Gastrocnemius medialis (tissue), 4 donors: ENCODE results near the gene SLC6A19.

Experiments
- POLR2A ChIP-seq, 2 donors: fragments of 450-650 bp; IDR thresholded peaks; one replicate each; pipeline ENCODE4 v1.6.1; 2017; ENCODE audit warnings: antibody characterized with exemption in 2 of 2, mild to moderate bottlenecking in 2 of 2, moderate library complexity in 2 of 2
- TF ChIP-seq, protein P1 (sequence below), 5 experiments: fragments of 450-650 bp in 3 of 5; fragments of 200-600 bp in 2 of 5; sonication (generic) in 2 of 5; IDR thresholded peaks in 4 of 5; conservative IDR thresholded peaks in 1 of 5; 1 replicate in 4 of 5; 2 replicates in 1 of 5; pipeline ENCODE4 v1.5.1; 2016 to 2019; ENCODE audit warnings: antibody characterized with exemption in 5 of 5, mild to moderate bottlenecking in 3 of 5, moderate library complexity in 3 of 5

DNA sequence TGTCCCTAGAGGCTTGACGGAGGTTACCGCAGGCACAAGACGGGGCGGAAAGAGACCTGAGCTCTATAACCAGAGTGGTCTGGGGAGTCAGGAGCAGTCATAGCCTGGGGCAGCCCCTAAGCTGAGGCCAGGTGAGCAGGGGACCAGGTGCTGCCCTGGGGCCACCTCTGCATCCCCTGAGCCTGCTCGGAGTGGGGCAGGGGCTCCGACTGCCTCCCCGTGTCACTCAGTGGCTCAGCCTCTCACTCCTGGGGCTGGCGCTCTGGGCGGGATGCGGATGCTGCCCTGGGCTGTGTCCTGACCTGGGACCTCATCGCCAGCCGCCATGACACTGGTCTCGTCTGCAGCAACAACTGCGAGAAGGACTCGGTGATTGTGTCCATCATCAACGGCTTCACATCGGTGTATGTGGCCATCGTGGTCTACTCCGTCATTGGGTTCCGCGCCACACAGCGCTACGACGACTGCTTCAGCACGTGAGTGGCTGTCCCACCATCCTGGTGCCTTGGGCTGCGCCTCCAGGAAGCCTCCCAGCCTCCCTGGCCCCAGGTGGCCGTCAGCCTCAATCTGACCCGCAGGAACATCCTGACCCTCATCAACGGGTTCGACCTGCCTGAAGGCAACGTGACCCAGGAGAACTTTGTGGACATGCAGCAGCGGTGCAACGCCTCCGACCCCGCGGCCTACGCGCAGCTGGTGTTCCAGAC, 15.0 kb downstream of the SLC6A19 start:
- TF ChIP-seq POLR2A (IDR thresholded peaks at IDR 0.05) = no peak
- TF ChIP-seq, protein P1, sequence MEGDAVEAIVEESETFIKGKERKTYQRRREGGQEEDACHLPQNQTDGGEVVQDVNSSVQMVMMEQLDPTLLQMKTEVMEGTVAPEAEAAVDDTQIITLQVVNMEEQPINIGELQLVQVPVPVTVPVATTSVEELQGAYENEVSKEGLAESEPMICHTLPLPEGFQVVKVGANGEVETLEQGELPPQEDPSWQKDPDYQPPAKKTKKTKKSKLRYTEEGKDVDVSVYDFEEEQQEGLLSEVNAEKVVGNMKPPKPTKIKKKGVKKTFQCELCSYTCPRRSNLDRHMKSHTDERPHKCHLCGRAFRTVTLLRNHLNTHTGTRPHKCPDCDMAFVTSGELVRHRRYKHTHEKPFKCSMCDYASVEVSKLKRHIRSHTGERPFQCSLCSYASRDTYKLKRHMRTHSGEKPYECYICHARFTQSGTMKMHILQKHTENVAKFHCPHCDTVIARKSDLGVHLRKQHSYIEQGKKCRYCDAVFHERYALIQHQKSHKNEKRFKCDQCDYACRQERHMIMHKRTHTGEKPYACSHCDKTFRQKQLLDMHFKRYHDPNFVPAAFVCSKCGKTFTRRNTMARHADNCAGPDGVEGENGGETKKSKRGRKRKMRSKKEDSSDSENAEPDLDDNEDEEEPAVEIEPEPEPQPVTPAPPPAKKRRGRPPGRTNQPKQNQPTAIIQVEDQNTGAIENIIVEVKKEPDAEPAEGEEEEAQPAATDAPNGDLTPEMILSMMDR (IDR thresholded peaks at IDR 0.05 in 4 of 5, conservative IDR thresholded peaks at IDR 0.05 in 1 of 5) = no peak
